Breast epithelium (tissue), 4 donors: ENCODE measurements around the gene IFRD1. TPM values are rescaled to one million over a fixed set of nuclear protein-coding genes. Genes with fewer than 3 reads are reported as not detected.
A peak's percentile ranks its signal among the peaks of the same experiment; 100 is the strongest.

Experiments
- DNase-seq, 2 donors: peaks; one replicate each; pipeline ENCODE4 v3.0.0-alpha.2; 2019; ENCODE audit warnings: low spot score in 2 of 2
- H3K27ac ChIP-seq, 2 donors: fragments of 200-600 bp; sonication (generic) in 1 of 2; one replicate each; pipeline ENCODE4 v1.5.1; 2016 to 2019; ENCODE audit warnings: mild to moderate bottlenecking in 1 of 2
- H3K27me3 ChIP-seq, 2 donors: fragments of 200-600 bp; sonication (generic) in 1 of 2; one replicate each; pipeline versions ENCODE4 v1.5.1 to v1.6.0; 2017 to 2019; ENCODE audit warnings: control low read depth in 1 of 2, mild to moderate bottlenecking in 1 of 2
- H3K36me3 ChIP-seq: fragments of 200-600 bp; one replicate; pipeline ENCODE4 v1.5.1; 2019
- H3K4me1 ChIP-seq, 2 donors: fragments of 200-600 bp; sonication (generic); one replicate each; pipeline ENCODE4 v1.5.1; 2016 to 2019; ENCODE audit warnings: control low read depth in 1 of 2
- H3K4me3 ChIP-seq, 3 donors: fragments of 200-600 bp; sonication (generic); 1 replicate in 2 of 3; 2 replicates in 1 of 3; pipeline ENCODE4 v1.5.1; 2016 to 2019; ENCODE audit warnings: mild to moderate bottlenecking in 3 of 3, moderate library complexity in 2 of 3
- H3K9me3 ChIP-seq, 2 donors: fragments of 200-600 bp; sonication (generic) in 1 of 2; one replicate each; pipeline ENCODE4 v1.5.1; 2016 to 2019; ENCODE audit warnings: control low read depth in 1 of 2
- POLR2A ChIP-seq: fragments of 450-650 bp; IDR thresholded peaks from one replicate; pipeline ENCODE4 v1.6.1; 2016; ENCODE audit warnings: antibody characterized with exemption, mild to moderate bottlenecking, moderate library complexity
- POLR2AphosphoS5 ChIP-seq, 3 donors: sonication (generic); formaldehyde crosslinking; IDR thresholded peaks; one replicate each; pipeline ENCODE4 v1.6.1; 2017; ENCODE audit warnings: antibody characterized with exemption in 3 of 3
- intact Hi-C: fragments of 100-400 bp; cut with DNase I; formaldehyde crosslinking; loops from one replicate; pipeline ENCODE4 v1.15.1; 2023; ENCODE audit warnings: low total_unique reads
- total RNA-seq, 3 donors: library from RNA; depleted of rRNA; stranded (reverse); fragments of >200 nt; gene quantifications; one replicate each; pipeline ENCODE4 v1.1.0, GENCODE V29; 2016
- TF ChIP-seq, protein P1 (sequence below), 3 donors: fragments of 450-650 bp; IDR thresholded peaks; one replicate each; pipeline ENCODE4 v1.5.1; 2016 to 2017; ENCODE audit warnings: antibody characterized with exemption in 3 of 3, mild to moderate bottlenecking in 3 of 3, moderate library complexity in 3 of 3

IFRD1 gene
- total RNA-seq, 3 donors from 2014 or later = 82.7 to 146 (median 91.8) TPM

DNA sequence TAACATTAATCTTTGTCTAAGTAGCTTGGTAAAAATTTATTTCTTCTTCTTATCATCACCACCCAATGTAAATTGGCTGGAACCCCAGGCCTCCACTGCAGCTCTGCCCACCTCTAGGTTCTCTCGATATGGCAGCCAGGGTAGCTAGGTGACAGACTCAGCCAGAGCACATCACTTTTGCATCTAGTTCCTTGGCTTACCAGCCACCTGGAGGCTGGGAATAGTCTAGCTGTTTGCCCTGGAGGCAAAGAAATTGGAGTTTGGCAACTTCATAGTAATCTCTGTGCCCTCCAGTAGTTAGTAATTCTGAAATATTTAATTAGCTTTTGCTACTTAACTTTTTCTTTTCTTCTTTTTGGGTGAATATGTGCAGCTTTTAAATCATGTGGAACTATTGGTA is 9.4 kb downstream of the IFRD1 start:
- TF ChIP-seq POLR2A (no peak), POLR2AphosphoS5 (IDR thresholded peaks at IDR 0.05) (no peak)
- TF ChIP-seq, protein P1, sequence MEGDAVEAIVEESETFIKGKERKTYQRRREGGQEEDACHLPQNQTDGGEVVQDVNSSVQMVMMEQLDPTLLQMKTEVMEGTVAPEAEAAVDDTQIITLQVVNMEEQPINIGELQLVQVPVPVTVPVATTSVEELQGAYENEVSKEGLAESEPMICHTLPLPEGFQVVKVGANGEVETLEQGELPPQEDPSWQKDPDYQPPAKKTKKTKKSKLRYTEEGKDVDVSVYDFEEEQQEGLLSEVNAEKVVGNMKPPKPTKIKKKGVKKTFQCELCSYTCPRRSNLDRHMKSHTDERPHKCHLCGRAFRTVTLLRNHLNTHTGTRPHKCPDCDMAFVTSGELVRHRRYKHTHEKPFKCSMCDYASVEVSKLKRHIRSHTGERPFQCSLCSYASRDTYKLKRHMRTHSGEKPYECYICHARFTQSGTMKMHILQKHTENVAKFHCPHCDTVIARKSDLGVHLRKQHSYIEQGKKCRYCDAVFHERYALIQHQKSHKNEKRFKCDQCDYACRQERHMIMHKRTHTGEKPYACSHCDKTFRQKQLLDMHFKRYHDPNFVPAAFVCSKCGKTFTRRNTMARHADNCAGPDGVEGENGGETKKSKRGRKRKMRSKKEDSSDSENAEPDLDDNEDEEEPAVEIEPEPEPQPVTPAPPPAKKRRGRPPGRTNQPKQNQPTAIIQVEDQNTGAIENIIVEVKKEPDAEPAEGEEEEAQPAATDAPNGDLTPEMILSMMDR (IDR thresholded peaks at IDR 0.05) = no peak
- no peaks in the 10 kb centered on the region for H3K9me3 ChIP-seq
- intact Hi-C loops = no loop called here
- H3K27me3 ChIP-seq = no peaks in the 10 kb centered on the region
- peaks cover 9% of the 10 kb centered on the region for H3K36me3 ChIP-seq
- peaks cover 0 to 10% of the 10 kb centered on the region in 2 donors for H3K4me1 ChIP-seq
- H3K4me3 ChIP-seq = no peak overlapping the region
- no peak for DNase-seq
- no peak overlapping the region for H3K27ac ChIP-seq

DNA sequence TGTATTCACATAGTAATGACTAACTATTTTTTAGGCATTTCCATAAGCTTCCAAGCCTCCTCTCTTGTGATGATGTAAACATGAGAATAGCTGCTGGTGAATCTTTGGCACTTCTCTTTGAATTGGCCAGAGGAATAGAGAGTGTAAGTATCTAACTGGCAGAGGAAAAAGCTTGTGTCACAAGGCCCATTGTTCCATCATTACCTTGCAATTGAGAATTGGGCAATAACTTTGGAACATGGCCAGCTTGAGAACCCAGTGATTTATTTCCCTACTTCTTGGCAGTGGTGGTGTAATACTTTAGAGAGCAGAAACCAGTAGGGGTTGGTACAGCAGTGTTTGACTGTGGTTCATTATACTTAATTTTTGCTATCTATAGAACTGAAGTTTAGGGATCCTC is 12.0 kb downstream of the IFRD1 start:
- H3K36me3 ChIP-seq = peaks cover 4% of the 10 kb centered on the region
- peak in 1 of 2 donors; percentile 78 for DNase-seq
- intact Hi-C loops = no loop called here
- H3K4me1 ChIP-seq = peaks cover 0 to 10% of the 10 kb centered on the region in 2 donors
- peak in 2 of 3 donors; percentile 88 for TF ChIP-seq POLR2AphosphoS5 (IDR thresholded peaks at IDR 0.05)
- TF ChIP-seq POLR2A = no peak
- peak overlapping the region; percentile 66 to 79 for H3K27ac ChIP-seq
- H3K27me3 ChIP-seq = no peaks in the 10 kb centered on the region
- H3K4me3 ChIP-seq = no peak overlapping the region
- H3K9me3 ChIP-seq = no peaks in the 10 kb centered on the region

DNA sequence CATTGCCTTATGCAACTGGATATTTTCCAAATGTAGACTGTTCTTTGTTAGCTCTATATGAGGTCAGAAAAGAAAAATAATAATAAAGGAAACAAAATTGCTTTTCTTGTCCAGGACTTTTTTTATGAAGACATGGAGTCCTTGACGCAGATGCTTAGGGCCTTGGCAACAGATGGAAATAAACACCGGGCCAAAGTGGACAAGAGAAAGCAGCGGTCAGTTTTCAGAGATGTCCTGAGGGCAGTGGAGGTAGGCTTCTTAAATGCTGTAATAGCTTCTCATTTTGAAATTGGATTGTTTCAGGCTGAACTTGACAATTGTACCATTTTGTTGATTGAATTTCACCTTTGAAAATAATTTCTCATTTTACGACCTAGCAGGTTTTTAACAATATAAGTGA is 17.6 kb downstream of the IFRD1 start:
- H3K36me3 ChIP-seq = peaks cover 13% of the 10 kb centered on the region

DNA sequence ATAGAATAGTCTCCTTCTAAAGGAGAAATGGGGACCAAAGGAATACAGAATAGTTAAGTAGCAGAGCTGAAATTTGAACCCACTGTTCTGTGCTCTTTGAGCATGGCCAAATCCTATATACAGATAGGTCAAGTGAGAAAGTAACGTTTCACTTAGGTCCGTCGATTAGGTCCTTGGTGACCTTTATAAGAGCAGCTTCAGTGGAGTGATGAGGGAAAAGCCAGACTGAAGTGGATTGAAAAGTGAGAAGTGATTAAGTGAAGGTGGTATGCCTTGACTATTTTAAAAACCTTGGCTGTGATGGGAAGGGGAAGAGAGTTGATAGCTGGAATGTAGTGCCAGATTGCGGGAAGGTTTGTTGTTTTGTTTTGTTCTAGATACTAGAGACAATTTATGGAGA is 19.9 kb downstream of the IFRD1 start:
- H3K4me3 ChIP-seq = no peak overlapping the region
- no peaks in the 10 kb centered on the region for H3K9me3 ChIP-seq
- intact Hi-C loops = no loop called here
- H3K36me3 ChIP-seq = peaks cover 9% of the 10 kb centered on the region
- no peak overlapping the region for H3K27ac ChIP-seq
- DNase-seq = no peak
- no peaks in the 10 kb centered on the region for H3K4me1 ChIP-seq
- H3K27me3 ChIP-seq = no peaks in the 10 kb centered on the region
- TF ChIP-seq POLR2A (no peak), POLR2AphosphoS5 (IDR thresholded peaks at IDR 0.05) (no peak)

More for the DNA sequence above, 17.6 kb downstream of the IFRD1 start:
- no peak overlapping the region for H3K4me3 ChIP-seq
- no peak overlapping the region for H3K27ac ChIP-seq
- H3K4me1 ChIP-seq = peaks cover 0 to under 1% of the 10 kb centered on the region in 2 donors
- no peak for DNase-seq
- intact Hi-C loops = no loop called here
- TF ChIP-seq, protein P1 (IDR thresholded peaks at IDR 0.05) = no peak
- TF ChIP-seq POLR2A (no peak), POLR2AphosphoS5 (IDR thresholded peaks at IDR 0.05) (no peak)
- H3K9me3 ChIP-seq = no peaks in the 10 kb centered on the region
- H3K27me3 ChIP-seq = no peaks in the 10 kb centered on the region

DNA sequence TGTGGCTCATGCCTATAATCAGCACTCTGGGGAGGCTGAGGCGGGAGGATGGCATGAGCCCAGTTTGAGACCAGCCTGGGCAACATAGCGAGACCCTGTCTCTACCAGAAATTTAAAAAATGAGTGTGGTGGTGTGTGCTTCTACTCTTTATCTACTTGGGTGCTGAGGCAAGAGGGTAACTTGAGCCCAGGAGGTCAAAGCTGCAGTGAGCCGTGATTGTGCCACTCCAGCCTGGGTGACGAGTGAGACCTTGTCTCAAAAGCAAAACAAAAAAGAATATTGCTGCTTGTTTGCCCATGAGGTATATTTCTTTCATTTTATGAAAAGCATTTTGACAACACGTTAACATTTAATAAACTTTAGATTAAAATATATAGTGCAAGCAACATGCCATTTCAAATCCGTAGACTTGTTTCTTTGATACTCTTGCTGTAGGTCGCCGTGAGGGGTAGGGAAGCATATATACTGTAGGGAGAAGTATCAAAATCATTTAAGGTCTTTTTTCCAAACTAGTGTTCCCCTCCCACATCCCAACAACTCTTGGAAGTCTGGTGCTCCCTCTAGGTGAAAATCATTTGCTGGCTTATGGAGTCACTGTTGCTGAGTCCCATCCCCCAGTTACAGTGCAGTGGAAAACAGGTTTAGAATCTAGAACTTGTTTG is 26.3 kb downstream of the IFRD1 start:
- H3K36me3 ChIP-seq = peaks cover 6% of the 10 kb centered on the region
- no peaks in the 10 kb centered on the region for H3K27me3 ChIP-seq
- intact Hi-C loops = no loop called here
- H3K9me3 ChIP-seq = no peaks in the 10 kb centered on the region
- no peak for DNase-seq
- H3K27ac ChIP-seq = no peak overlapping the region
- TF ChIP-seq POLR2A (no peak), POLR2AphosphoS5 (IDR thresholded peaks at IDR 0.05) (no peak)
- TF ChIP-seq, protein P1 (IDR thresholded peaks at IDR 0.05) = no peak
- H3K4me3 ChIP-seq = no peak overlapping the region
- no peaks in the 10 kb centered on the region for H3K4me1 ChIP-seq

DNA sequence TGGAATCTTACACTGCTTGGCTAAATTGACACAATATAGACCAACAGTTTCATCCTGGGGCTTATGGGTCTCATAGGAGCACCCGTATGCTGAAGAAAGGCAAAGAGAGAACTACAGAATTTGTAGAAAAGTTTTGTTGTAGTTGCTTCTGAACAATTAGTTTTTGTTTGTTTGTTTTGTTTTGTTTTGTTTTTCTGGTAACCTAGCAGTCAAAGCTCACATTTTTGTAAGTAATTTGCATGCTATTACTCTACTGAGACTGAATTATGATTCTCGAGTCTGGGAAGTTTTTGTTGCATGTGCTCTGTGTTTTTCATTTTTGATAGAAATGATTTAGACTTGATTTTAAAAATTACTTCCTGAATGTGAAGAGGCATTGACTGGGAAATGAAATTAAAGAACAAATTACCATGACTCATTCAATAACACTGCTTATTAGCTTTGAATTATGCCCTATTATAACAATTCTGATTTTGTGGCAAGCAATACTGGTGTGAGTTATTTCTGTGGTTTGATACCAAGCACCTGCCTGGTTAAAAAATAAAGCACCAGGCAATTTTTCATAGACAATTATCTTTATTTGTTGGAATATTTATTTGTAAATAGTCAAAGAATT is 31.0 kb downstream of the IFRD1 start:
- Histone ChIP-seq H3K4me1 (no peaks in the 10 kb centered on the region), H3K27me3 (no peaks in the 10 kb centered on the region), H3K27ac (peak overlapping the region; percentile 48 to 57), H3K36me3 (no peaks in the 10 kb centered on the region), H3K9me3 (no peaks in the 10 kb centered on the region), H3K4me3 (no peak overlapping the region)
- intact Hi-C loops = no loop called here
- TF ChIP-seq, protein P1 (IDR thresholded peaks at IDR 0.05) = no peak
- no peak for TF ChIP-seq POLR2AphosphoS5 (IDR thresholded peaks at IDR 0.05)
- TF ChIP-seq POLR2A = no peak
- no peak for DNase-seq
